H9 (cell line): Measurements from ENCODE around the gene KRT6C. TPM values are rescaled to one million over a fixed set of nuclear protein-coding genes. Genes with fewer than 3 reads are reported as not detected.

ENCODE experiments used
- DNase-seq: peaks from one replicate; pipeline ENCODE4 v3.0.0-alpha.2; 2017
- H2AFZ ChIP-seq: one replicate; pipeline ENCODE4 v1.6.1; 2013; ENCODE audit warnings: mild to moderate bottlenecking, low read length, control low read depth, moderate library complexity
- H2AK5ac ChIP-seq: 2 replicates; pipeline ENCODE4 v1.6.1; 2013; ENCODE audit warnings: low read length, control low read depth, mixed read lengths; ENCODE audit not compliant: insufficient read length
- H2BK120ac ChIP-seq: one replicate; pipeline ENCODE4 v1.6.1; 2013; ENCODE audit warnings: low read depth, mild to moderate bottlenecking, low read length, control low read depth, inconsistent platforms; ENCODE audit not compliant: poor library complexity, severe bottlenecking
- H2BK12ac ChIP-seq: 2 replicates; pipeline ENCODE4 v1.6.1; 2013; ENCODE audit warnings: low read length, control low read depth, mixed read lengths, low read depth; ENCODE audit not compliant: insufficient read length
- H2BK15ac ChIP-seq: 2 replicates; pipeline ENCODE4 v1.6.1; 2013; ENCODE audit warnings: low read depth, low read length, control low read depth
- H2BK20ac ChIP-seq: one replicate; pipeline ENCODE4 v1.6.1; 2013; ENCODE audit warnings: low read depth, mild to moderate bottlenecking, low read length, control low read depth, inconsistent platforms; ENCODE audit not compliant: poor library complexity, severe bottlenecking
- H2BK5ac ChIP-seq: 2 replicates; pipeline ENCODE4 v1.6.1; 2013; ENCODE audit warnings: low read length, control low read depth, mixed read lengths; ENCODE audit not compliant: insufficient read length
- H3K14ac ChIP-seq: 2 replicates; pipeline ENCODE4 v1.6.1; 2013; ENCODE audit warnings: low read length, control low read depth; ENCODE audit not compliant: insufficient read depth
- H3K18ac ChIP-seq: 2 replicates; pipeline ENCODE4 v1.6.1; 2013; ENCODE audit warnings: low read depth, mild to moderate bottlenecking, mixed read lengths, low read length, control low read depth; ENCODE audit not compliant: insufficient read length
- H3K23ac ChIP-seq: 2 replicates; pipeline ENCODE4 v1.6.1; 2013; ENCODE audit warnings: low read length, control low read depth, mixed read lengths, low read depth; ENCODE audit not compliant: insufficient read length
- H3K23me2 ChIP-seq: 2 replicates; pipeline ENCODE4 v1.6.1; 2013; ENCODE audit warnings: low read depth, mild to moderate bottlenecking, mixed read lengths, low read length, control low read depth; ENCODE audit not compliant: insufficient read length, poor library complexity, severe bottlenecking
- H3K27ac ChIP-seq: 2 replicates; pipeline ENCODE4 v1.5.1; 2013; ENCODE audit warnings: low read length, control low read depth, mixed read lengths, low read depth; ENCODE audit not compliant: insufficient read length
- H3K27me3 ChIP-seq: 2 replicates; pipeline ENCODE4 v1.6.1; 2013; ENCODE audit warnings: low read length, control low read depth, inconsistent platforms; ENCODE audit not compliant: insufficient read depth
- H3K4ac ChIP-seq: 2 replicates; pipeline ENCODE4 v1.6.1; 2013; ENCODE audit warnings: low read depth, mild to moderate bottlenecking, control low read depth, inconsistent platforms, low read length, moderate library complexity
- H3K4me1 ChIP-seq: 2 replicates; pipeline ENCODE4 v1.6.1; 2013; ENCODE audit warnings: low read length, control low read depth, inconsistent platforms; ENCODE audit not compliant: insufficient read depth
- H3K4me2 ChIP-seq: 2 replicates; pipeline ENCODE4 v1.6.1; 2013; ENCODE audit warnings: low read length, control low read depth, mixed read lengths; ENCODE audit not compliant: insufficient read length, insufficient read depth
- H3K56ac ChIP-seq: 2 replicates; pipeline ENCODE4 v1.6.1; 2013; ENCODE audit warnings: low read depth, mild to moderate bottlenecking, mixed read lengths, low read length, control low read depth; ENCODE audit not compliant: insufficient read length
- H3K79me1 ChIP-seq: 2 replicates; pipeline ENCODE4 v1.6.1; 2013; ENCODE audit warnings: low read depth, mild to moderate bottlenecking, moderate library complexity, low read length, control low read depth, inconsistent platforms; ENCODE audit not compliant: insufficient read depth, poor library complexity, severe bottlenecking
- H3K79me2 ChIP-seq: 2 replicates; pipeline ENCODE4 v1.6.1; 2013; ENCODE audit warnings: low read length, control low read depth, inconsistent platforms; ENCODE audit not compliant: insufficient read depth
- H3K9ac ChIP-seq: 2 replicates; pipeline ENCODE4 v1.6.1; 2013; ENCODE audit warnings: low read length, control low read depth, mixed read lengths; ENCODE audit not compliant: insufficient read length; ENCODE audit errors: extremely low read depth
- H3K9me3 ChIP-seq: one replicate; pipeline ENCODE4 v1.6.1; 2013; ENCODE audit warnings: low read depth, low read length, inconsistent platforms; ENCODE audit not compliant: control insufficient read depth
- H3T11ph ChIP-seq: one replicate; pipeline ENCODE4 v1.6.1; 2013; ENCODE audit warnings: mild to moderate bottlenecking, low read length, control low read depth, inconsistent platforms
- H4K20me1 ChIP-seq: one replicate; pipeline ENCODE4 v1.6.1; 2013; ENCODE audit not compliant: control insufficient read depth, insufficient read length, insufficient read depth
- H4K5ac ChIP-seq: 2 replicates; pipeline ENCODE4 v1.6.1; 2013; ENCODE audit warnings: low read depth, mild to moderate bottlenecking, mixed read lengths, low read length, control low read depth; ENCODE audit not compliant: insufficient read length
- H4K8ac ChIP-seq: replicated peaks from 2 replicates; pipeline ENCODE4 v1.6.1; 2013; ENCODE audit warnings: low read length, control low read depth, mixed read lengths, low read depth; ENCODE audit not compliant: insufficient read length
- H4K91ac ChIP-seq: 2 replicates; pipeline ENCODE4 v1.6.1; 2013; ENCODE audit warnings: low read depth, mild to moderate bottlenecking, moderate library complexity, mixed read lengths, low read length, control low read depth; ENCODE audit not compliant: insufficient read length
- H3K27ac Mint-ChIP-seq, 3 experiments: 2 replicates in 2 of 3; 3 replicates in 1 of 3; pipeline ENCODE4 v1.8.0; 2020 to 2021; ENCODE audit warnings: mixed read lengths in 3 of 3, mild to moderate bottlenecking in 1 of 3, moderate library complexity in 1 of 3
- H3K27me3 Mint-ChIP-seq: 2 replicates; pipeline ENCODE4 v1.8.0; 2021; ENCODE audit warnings: low read depth, mild to moderate bottlenecking, moderate library complexity, mixed read lengths
- H3K36me3 Mint-ChIP-seq, 3 experiments: 2 replicates in 2 of 3; 3 replicates in 1 of 3; pipeline ENCODE4 v1.8.0; 2020 to 2021; ENCODE audit warnings: low read depth in 3 of 3, mixed read lengths in 3 of 3; ENCODE audit not compliant: insufficient read depth in 1 of 3
- H3K4me1 Mint-ChIP-seq, 2 experiments: 2 replicates each; pipeline ENCODE4 v1.8.0; 2020; ENCODE audit warnings: mixed read lengths in 2 of 2
- H3K4me3 Mint-ChIP-seq, 2 experiments: 2 replicates in 1 of 2; 3 replicates in 1 of 2; pipeline ENCODE4 v1.8.0; 2020 to 2021; ENCODE audit warnings: mild to moderate bottlenecking in 2 of 2, mixed read lengths in 2 of 2, moderate library complexity in 1 of 2
- H3K9me3 Mint-ChIP-seq, 2 experiments: 2 replicates in 1 of 2; 3 replicates in 1 of 2; pipeline ENCODE4 v1.8.0; 2020; ENCODE audit warnings: mild to moderate bottlenecking in 2 of 2, mixed read lengths in 2 of 2, moderate library complexity in 1 of 2
- WGBS: extraction: QIAGEN DNeasy Blood & Tissue Kit; methylation state at CpG from one replicate; pipeline ENCODE4 v1.1.7; 2013; ENCODE audit warnings: missing lambda C conversion rate, low lambda C conversion rate, mixed read lengths; ENCODE audit not compliant: insufficient read length; ENCODE audit errors: extremely low coverage; 5-methylcytosine and 5-hydroxymethylcytosine counted together
- total RNA-seq: library from RNA; stranded (reverse); gene quantifications from 2 replicates; pipeline ENCODE4 v1.2.1, GENCODE V29; 2021
- TF ChIP-seq, protein P1 (sequence below): fragments of 200-600 bp; sonication (generic); conservative IDR thresholded peaks from 3 replicates; pipeline ENCODE4 v1.8.0; 2021; ENCODE audit warnings: antibody characterized with exemption, mild to moderate bottlenecking

KRT6C gene
- total RNA-seq, 1 experiment from 2014 or later, result not detected

DNA sequence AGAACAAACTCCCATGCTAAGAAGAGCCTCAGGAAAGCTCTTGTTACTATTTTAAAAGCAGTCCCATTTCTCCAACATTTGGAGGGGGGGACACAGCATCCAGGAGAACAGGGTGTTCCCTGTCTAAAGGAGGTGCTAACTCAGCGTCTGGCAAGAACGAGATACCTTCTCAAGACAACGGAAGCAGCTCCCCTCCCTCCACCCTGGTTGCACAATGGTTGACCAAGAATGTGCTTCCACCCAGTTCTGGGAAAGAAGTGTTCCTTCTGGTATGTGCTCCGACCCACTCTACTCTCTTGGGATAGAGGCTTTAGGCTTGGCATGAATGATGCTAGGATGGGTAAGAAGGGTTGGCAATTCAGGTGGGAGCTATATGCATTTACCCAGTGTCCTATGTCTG is 20.9 kb upstream of the KRT6C start:
- no peak overlapping the region for H2BK20ac ChIP-seq
- no peaks in the 10 kb centered on the region for H4K20me1 ChIP-seq
- H2AK5ac ChIP-seq, result no peak overlapping the region
- no peaks in the 10 kb centered on the region; a peak in 2 of 7 replicates for H3K36me3 Mint-ChIP-seq
- peaks cover 28 to 34% of the 10 kb centered on the region in 2 experiments for H3K4me1 Mint-ChIP-seq
- H2BK5ac ChIP-seq, result no peak overlapping the region
- TF ChIP-seq, protein P1, sequence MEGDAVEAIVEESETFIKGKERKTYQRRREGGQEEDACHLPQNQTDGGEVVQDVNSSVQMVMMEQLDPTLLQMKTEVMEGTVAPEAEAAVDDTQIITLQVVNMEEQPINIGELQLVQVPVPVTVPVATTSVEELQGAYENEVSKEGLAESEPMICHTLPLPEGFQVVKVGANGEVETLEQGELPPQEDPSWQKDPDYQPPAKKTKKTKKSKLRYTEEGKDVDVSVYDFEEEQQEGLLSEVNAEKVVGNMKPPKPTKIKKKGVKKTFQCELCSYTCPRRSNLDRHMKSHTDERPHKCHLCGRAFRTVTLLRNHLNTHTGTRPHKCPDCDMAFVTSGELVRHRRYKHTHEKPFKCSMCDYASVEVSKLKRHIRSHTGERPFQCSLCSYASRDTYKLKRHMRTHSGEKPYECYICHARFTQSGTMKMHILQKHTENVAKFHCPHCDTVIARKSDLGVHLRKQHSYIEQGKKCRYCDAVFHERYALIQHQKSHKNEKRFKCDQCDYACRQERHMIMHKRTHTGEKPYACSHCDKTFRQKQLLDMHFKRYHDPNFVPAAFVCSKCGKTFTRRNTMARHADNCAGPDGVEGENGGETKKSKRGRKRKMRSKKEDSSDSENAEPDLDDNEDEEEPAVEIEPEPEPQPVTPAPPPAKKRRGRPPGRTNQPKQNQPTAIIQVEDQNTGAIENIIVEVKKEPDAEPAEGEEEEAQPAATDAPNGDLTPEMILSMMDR, result no peak
- no peak overlapping the region for H4K8ac ChIP-seq
- H3K79me1 ChIP-seq, result no peaks in the 10 kb centered on the region
- no peaks in the 10 kb centered on the region for H3K79me2 ChIP-seq
- no peak overlapping the region for H3K27ac ChIP-seq
- no peak overlapping the region for H3K27ac Mint-ChIP-seq
- no peaks in the 10 kb centered on the region for H3K9me3 ChIP-seq
- no peak overlapping the region for H4K5ac ChIP-seq
- no peak overlapping the region for H3K56ac ChIP-seq
- no peak for DNase-seq
- H2BK120ac ChIP-seq, result no peak overlapping the region
- H3K4me1 ChIP-seq, result peaks cover 6% of the 10 kb centered on the region; the same call in 1 of the 2 replicates
- peaks cover 3 to 7% of the 10 kb centered on the region in 2 experiments; a peak in 4 of 5 replicates for H3K9me3 Mint-ChIP-seq
- no peak overlapping the region for H3K18ac ChIP-seq
- no CpG with 5 or more reads among the region's 4 CpGs for WGBS
- H3K23ac ChIP-seq, result no peak overlapping the region
- H3K4ac ChIP-seq, result no peak overlapping the region
- H3T11ph ChIP-seq, result no peak overlapping the region
- no peak overlapping the region for H3K14ac ChIP-seq
- no peak overlapping the region for H2BK15ac ChIP-seq
- no peak overlapping the region for H2AFZ ChIP-seq
- no peak overlapping the region for H3K4me3 Mint-ChIP-seq
- H3K9ac ChIP-seq, result no peak overlapping the region
- H3K27me3 ChIP-seq, result no peaks in the 10 kb centered on the region
- no peak overlapping the region for H3K4me2 ChIP-seq
- no peak overlapping the region for H4K91ac ChIP-seq
- peaks cover 29% of the 10 kb centered on the region for H3K27me3 Mint-ChIP-seq
- no peak overlapping the region for H2BK12ac ChIP-seq
- H3K23me2 ChIP-seq, result no peaks in the 10 kb centered on the region
